ENCODE data around the gene B4GALT4. TPM values are rescaled to one million over a fixed set of nuclear protein-coding genes. Genes with fewer than 3 reads are reported as not detected.

Gene B4GALT4
- polyA plus RNA-seq, 1 of the 3 experiments (the other 2 are of a cell fraction) = 15.7 TPM

DNA sequence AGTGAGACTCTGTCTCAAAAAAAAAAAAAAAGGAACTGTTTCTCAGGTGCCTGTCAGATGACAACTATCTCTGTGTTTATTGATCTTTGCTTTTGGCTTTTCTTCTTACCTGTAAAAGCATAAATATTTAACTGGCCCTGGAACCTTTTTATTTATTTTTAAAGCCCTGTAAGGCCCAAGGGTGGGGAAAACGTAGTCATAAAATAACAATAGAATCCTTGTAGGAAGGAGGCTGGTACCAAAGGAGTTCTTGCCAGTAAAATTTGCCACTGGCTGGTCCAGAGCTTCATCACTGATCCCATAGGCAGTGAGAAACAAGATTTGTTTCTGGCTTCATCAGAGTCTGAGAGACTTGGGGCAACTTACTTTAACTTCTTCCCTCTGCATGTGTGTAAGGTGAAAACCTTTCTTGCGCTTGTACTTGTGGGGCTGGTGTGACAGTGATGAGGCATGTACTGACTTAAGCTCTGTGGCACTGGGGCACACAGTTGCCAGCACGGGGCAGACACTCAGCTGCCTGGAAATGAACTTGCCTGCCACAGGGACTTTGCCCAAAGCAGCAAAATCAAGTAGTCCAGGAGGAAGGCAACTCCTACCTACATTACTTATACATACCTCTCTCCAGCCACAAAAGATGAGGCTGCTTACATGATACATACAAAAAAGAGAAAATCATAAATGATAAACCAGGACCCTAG, 19.6 kb downstream of the B4GALT4 start:
- H3K4me3 ChIP-seq (ENCODE audit: low read depth in 2 of 2, low read length in 1 of 2) = no peak overlapping the region
- H4K20me1 ChIP-seq (ENCODE audit: insufficient read depth) = no peaks in the 10 kb centered on the region
- no peak overlapping the region for H3K9ac ChIP-seq
- H3K9me3 ChIP-seq = no peaks in the 10 kb centered on the region
- no peaks in the 10 kb centered on the region for H3K9me2 ChIP-seq
- no peak overlapping the region for H2AFZ ChIP-seq (ENCODE audit: low read depth)
- no peak overlapping the region for H3K4me2 ChIP-seq
- WGBS (ENCODE audit: low lambda C conversion rate) = 77% methylated on average over 3 of the region's 3 CpGs
- DNase-seq = no peak
- H3K27me3 ChIP-seq (ENCODE audit: insufficient read depth) = no peaks in the 10 kb centered on the region
- no peaks in the 10 kb centered on the region for H3K79me2 ChIP-seq (ENCODE audit: insufficient read depth)
- no peak overlapping the region for H3K27ac ChIP-seq (ENCODE audit: low read depth in 2 of 2, low read length in 1 of 2)
- ChIA-PET POLR2A (no interaction called here), CTCF (no interaction called here)
- H3K36me3 ChIP-seq (replicated peaks in 1 of 2; ENCODE audit: control insufficient read depth in 1 of 2, insufficient read depth in 2 of 2, low read length in 1 of 2) = peaks cover 35 to 75% of the 10 kb centered on the region in 2 experiments
- no peak for TF ChIP-seq TEAD4 (IDR thresholded peaks at IDR 0.05; ENCODE audit: borderline replicate concordance, insufficient read depth)
- TF ChIP-seq, protein P1, sequence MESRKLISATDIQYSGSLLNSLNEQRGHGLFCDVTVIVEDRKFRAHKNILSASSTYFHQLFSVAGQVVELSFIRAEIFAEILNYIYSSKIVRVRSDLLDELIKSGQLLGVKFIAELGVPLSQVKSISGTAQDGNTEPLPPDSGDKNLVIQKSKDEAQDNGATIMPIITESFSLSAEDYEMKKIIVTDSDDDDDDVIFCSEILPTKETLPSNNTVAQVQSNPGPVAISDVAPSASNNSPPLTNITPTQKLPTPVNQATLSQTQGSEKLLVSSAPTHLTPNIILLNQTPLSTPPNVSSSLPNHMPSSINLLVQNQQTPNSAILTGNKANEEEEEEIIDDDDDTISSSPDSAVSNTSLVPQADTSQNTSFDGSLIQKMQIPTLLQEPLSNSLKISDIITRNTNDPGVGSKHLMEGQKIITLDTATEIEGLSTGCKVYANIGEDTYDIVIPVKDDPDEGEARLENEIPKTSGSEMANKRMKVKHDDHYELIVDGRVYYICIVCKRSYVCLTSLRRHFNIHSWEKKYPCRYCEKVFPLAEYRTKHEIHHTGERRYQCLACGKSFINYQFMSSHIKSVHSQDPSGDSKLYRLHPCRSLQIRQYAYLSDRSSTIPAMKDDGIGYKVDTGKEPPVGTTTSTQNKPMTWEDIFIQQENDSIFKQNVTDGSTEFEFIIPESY (IDR thresholded peaks at IDR 0.05; ENCODE audit: borderline replicate concordance, low read depth) = no peak
- no peak for TF ChIP-seq RAD21 (IDR thresholded peaks at IDR 0.05; ENCODE audit: low read length)
- TF ChIP-seq FOXJ3 (CRISPR knock-in tag; IDR thresholded peaks at IDR 0.05) = no peak
- no peak for TF ChIP-seq GABPA (IDR thresholded peaks at IDR 0.05; ENCODE audit: low read depth)
- no peak for TF ChIP-seq GATA2 (CRISPR knock-in tag; IDR thresholded peaks at IDR 0.05)
- no peak for TF ChIP-seq NRF1 (IDR thresholded peaks at IDR 0.05; ENCODE audit: low read depth, low read length)
- TF ChIP-seq, protein P2, sequence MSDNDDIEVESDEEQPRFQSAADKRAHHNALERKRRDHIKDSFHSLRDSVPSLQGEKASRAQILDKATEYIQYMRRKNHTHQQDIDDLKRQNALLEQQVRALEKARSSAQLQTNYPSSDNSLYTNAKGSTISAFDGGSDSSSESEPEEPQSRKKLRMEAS (IDR thresholded peaks at IDR 0.05; ENCODE audit: low read depth) = no peak
- TF ChIP-seq, protein P3, sequence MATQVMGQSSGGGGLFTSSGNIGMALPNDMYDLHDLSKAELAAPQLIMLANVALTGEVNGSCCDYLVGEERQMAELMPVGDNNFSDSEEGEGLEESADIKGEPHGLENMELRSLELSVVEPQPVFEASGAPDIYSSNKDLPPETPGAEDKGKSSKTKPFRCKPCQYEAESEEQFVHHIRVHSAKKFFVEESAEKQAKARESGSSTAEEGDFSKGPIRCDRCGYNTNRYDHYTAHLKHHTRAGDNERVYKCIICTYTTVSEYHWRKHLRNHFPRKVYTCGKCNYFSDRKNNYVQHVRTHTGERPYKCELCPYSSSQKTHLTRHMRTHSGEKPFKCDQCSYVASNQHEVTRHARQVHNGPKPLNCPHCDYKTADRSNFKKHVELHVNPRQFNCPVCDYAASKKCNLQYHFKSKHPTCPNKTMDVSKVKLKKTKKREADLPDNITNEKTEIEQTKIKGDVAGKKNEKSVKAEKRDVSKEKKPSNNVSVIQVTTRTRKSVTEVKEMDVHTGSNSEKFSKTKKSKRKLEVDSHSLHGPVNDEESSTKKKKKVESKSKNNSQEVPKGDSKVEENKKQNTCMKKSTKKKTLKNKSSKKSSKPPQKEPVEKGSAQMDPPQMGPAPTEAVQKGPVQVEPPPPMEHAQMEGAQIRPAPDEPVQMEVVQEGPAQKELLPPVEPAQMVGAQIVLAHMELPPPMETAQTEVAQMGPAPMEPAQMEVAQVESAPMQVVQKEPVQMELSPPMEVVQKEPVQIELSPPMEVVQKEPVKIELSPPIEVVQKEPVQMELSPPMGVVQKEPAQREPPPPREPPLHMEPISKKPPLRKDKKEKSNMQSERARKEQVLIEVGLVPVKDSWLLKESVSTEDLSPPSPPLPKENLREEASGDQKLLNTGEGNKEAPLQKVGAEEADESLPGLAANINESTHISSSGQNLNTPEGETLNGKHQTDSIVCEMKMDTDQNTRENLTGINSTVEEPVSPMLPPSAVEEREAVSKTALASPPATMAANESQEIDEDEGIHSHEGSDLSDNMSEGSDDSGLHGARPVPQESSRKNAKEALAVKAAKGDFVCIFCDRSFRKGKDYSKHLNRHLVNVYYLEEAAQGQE (IDR thresholded peaks at IDR 0.05; ENCODE audit: low read depth, low read length) = no peak
- no peak for TF ChIP-seq YY1 (IDR thresholded peaks at IDR 0.05; ENCODE audit: low read depth)
- TF ChIP-seq TAF1 (IDR thresholded peaks at IDR 0.05; ENCODE audit: borderline replicate concordance, low read depth, low read length) = no peak
- TF ChIP-seq SIN3A (IDR thresholded peaks at IDR 0.05; ENCODE audit: borderline replicate concordance, low read depth, low read length) = no peak
- no peak for TF ChIP-seq RFX5 (IDR thresholded peaks at IDR 0.05; ENCODE audit: low read length)
- TF ChIP-seq, protein P4, sequence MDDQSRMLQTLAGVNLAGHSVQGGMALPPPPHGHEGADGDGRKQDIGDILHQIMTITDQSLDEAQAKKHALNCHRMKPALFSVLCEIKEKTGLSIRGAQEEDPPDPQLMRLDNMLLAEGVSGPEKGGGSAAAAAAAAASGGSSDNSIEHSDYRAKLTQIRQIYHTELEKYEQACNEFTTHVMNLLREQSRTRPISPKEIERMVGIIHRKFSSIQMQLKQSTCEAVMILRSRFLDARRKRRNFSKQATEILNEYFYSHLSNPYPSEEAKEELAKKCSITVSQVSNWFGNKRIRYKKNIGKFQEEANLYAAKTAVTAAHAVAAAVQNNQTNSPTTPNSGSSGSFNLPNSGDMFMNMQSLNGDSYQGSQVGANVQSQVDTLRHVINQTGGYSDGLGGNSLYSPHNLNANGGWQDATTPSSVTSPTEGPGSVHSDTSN (IDR thresholded peaks at IDR 0.05) = no peak
- no peak for TF ChIP-seq RXRA (IDR thresholded peaks at IDR 0.05; ENCODE audit: borderline replicate concordance, low read depth)
- no peak for TF ChIP-seq MXI1 (IDR thresholded peaks at IDR 0.05; ENCODE audit: low read depth, low read length)
- H3F3A ChIP-seq (replicated peaks; ENCODE audit: insufficient read depth) = no peaks in the 10 kb centered on the region
- no peaks in the 10 kb centered on the region; a peak in 1 of 4 replicates for H3K4me1 ChIP-seq (ENCODE audit: control insufficient read depth in 1 of 2, insufficient read depth in 2 of 2, low read depth in 1 of 2, low read length in 1 of 2)
